Measurements from ENCODE around the gene TSR3. TPM values are rescaled to one million over a fixed set of nuclear protein-coding genes. Genes with fewer than 3 reads are reported as not detected.

Gene TSR3
- total RNA-seq, 1 experiment from 2014 or later = 58.8 TPM

- H3K23ac ChIP-seq (ENCODE audit: insufficient read length, low read depth, low read length) = no peak overlapping the region
- Mint-ChIP-seq H3K4me3 (no peak overlapping the region; a peak in 1 of 5 replicates), H3K4me1 (no peaks in the 10 kb centered on the region), H3K27ac (peak overlapping the region in 1 of 3 experiments; percentile 77; a peak in 1 of 7 replicates), H3K27me3 (ENCODE audit: low read depth) (no peaks in the 10 kb centered on the region), H3K9me3 (no peaks in the 10 kb centered on the region), H3K36me3 (ENCODE audit: insufficient read depth in 1 of 3, low read depth in 3 of 3) (peaks cover 18 to 49% (median 37%) of the 10 kb centered on the region in 3 experiments; a peak in 6 of 7 replicates)
- no peak overlapping the region for H4K5ac ChIP-seq (ENCODE audit: insufficient read length, low read depth, low read length)
- peak; percentile 81 for DNase-seq
- peak; percentile 93 for TF ChIP-seq CTCF (conservative IDR thresholded peaks at IDR 0.05)
- no peak overlapping the region for H2BK120ac ChIP-seq (ENCODE audit: low read depth, low read length, poor library complexity, severe bottlenecking)
- H2BK5ac ChIP-seq (ENCODE audit: insufficient read length, low read length) = no peak overlapping the region
- H3K79me2 ChIP-seq (ENCODE audit: insufficient read depth, low read length) = 0 out of 2 replicates have a peak, but pooled peaks cover 2% of the 10 kb centered on the region
- no peak overlapping the region for H3K4ac ChIP-seq (ENCODE audit: low read depth, low read length)
- no peaks in the 10 kb centered on the region for H3K4me1 ChIP-seq (ENCODE audit: insufficient read depth, low read length)
- no peak overlapping the region for H3K14ac ChIP-seq (ENCODE audit: insufficient read depth, low read length)
- H3K9ac ChIP-seq (ENCODE audit: extremely low read depth, insufficient read length, low read length) = no peak overlapping the region
- no peak overlapping the region for H2AFZ ChIP-seq (ENCODE audit: low read length)
- H4K8ac ChIP-seq (replicated peaks; ENCODE audit: insufficient read length, low read depth, low read length) = no peak overlapping the region
- H3K79me1 ChIP-seq (ENCODE audit: insufficient read depth, low read depth, low read length, poor library complexity, severe bottlenecking) = no peaks in the 10 kb centered on the region
- H3K27me3 ChIP-seq (ENCODE audit: insufficient read depth, low read length) = no peaks in the 10 kb centered on the region
- H3K18ac ChIP-seq (ENCODE audit: insufficient read length, low read depth, low read length) = no peak overlapping the region
- H3K23me2 ChIP-seq (ENCODE audit: insufficient read length, low read depth, low read length, poor library complexity, severe bottlenecking) = no peaks in the 10 kb centered on the region
- H3T11ph ChIP-seq (ENCODE audit: low read length) = no peak overlapping the region
- no peak overlapping the region for H3K27ac ChIP-seq (ENCODE audit: insufficient read length, low read depth, low read length)
- H4K20me1 ChIP-seq (ENCODE audit: control insufficient read depth, insufficient read depth, insufficient read length) = no peaks in the 10 kb centered on the region
- H2BK12ac ChIP-seq (ENCODE audit: insufficient read length, low read depth, low read length) = no peak overlapping the region
- no peak overlapping the region for H3K56ac ChIP-seq (ENCODE audit: insufficient read length, low read depth, low read length)
- H2BK20ac ChIP-seq (ENCODE audit: low read depth, low read length, poor library complexity, severe bottlenecking) = no peak overlapping the region
- no peak overlapping the region for H2AK5ac ChIP-seq (ENCODE audit: insufficient read length, low read length)
- WGBS (ENCODE audit: extremely low coverage, insufficient read length, low lambda C conversion rate) = no CpG with 5 or more reads among the region's 18 CpGs
- H3K9me3 ChIP-seq (ENCODE audit: control insufficient read depth, low read depth, low read length) = no peaks in the 10 kb centered on the region
- no peak overlapping the region for H3K4me2 ChIP-seq (ENCODE audit: insufficient read depth, insufficient read length, low read length)
- no peak overlapping the region for H2BK15ac ChIP-seq (ENCODE audit: low read depth, low read length)
- H4K91ac ChIP-seq (ENCODE audit: insufficient read length, low read depth, low read length) = no peak overlapping the region
These were observed 11.9 kb upstream of the TSR3 start for GRCh38 chr16:1363501-1364041.
